ENCODE data around the gene ZNF708.

DNA sequence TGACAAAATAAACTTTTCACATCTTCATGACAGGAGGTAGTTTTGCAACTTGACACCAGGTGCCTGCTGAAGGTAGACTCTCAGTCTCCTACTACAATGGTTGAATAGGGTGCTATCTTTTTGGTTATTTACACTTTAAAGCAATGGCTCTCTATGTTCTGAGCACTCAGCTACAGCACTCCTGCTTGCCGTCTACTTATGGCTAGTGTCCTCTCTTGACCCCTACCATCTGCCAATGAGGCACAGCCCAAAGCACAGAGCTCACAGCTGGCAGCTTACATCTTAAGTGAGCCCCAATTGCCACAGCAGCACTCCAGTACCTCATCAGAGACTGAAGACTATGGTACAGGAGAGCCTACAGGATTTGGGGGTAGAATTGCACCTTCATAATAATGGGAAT lies 11.4 kb downstream of the ZNF708 start:
- TF ChIP-seq, protein P1, sequence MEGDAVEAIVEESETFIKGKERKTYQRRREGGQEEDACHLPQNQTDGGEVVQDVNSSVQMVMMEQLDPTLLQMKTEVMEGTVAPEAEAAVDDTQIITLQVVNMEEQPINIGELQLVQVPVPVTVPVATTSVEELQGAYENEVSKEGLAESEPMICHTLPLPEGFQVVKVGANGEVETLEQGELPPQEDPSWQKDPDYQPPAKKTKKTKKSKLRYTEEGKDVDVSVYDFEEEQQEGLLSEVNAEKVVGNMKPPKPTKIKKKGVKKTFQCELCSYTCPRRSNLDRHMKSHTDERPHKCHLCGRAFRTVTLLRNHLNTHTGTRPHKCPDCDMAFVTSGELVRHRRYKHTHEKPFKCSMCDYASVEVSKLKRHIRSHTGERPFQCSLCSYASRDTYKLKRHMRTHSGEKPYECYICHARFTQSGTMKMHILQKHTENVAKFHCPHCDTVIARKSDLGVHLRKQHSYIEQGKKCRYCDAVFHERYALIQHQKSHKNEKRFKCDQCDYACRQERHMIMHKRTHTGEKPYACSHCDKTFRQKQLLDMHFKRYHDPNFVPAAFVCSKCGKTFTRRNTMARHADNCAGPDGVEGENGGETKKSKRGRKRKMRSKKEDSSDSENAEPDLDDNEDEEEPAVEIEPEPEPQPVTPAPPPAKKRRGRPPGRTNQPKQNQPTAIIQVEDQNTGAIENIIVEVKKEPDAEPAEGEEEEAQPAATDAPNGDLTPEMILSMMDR (IDR thresholded peaks at IDR 0.05) = no peak
- TF ChIP-seq POLR2A (IDR thresholded peaks at IDR 0.05) = no peak
